K562 treated with DMSO at 1 percent for 12 hours (cell line): ENCODE results near the gene PCDHGC4. TPM values are rescaled to one million over a fixed set of nuclear protein-coding genes. Genes with fewer than 3 reads are reported as not detected.

Source experiments
- total RNA-seq: library from RNA; unstranded; fragments of 300-600 nt; gene quantifications from 2 replicates; pipeline ENCODE4 v1.2.3, GENCODE V29; 2022; ENCODE audit not compliant: insufficient read depth

Gene PCDHGC4
- not detected in 2 replicates for total RNA-seq

GRCh38 chr5:141484641-141485311 lies at the start of gene PCDHGC4:
Gene PCDHGC4 (plus strand): TSS chr5:141485030. CDS start chr5:141485174, 144 bp downstream.

GRCh38 chr5:141475625-141476131 lies 9.2 kb upstream of the PCDHGC4 start, which contains the start of gene PCDHGC3:
Gene PCDHGC3 (plus strand): TSS chr5:141475966. CDS start chr5:141476117, 151 bp downstream.

GRCh38 chr5:141488591-141489561 lies 4.0 kb downstream of the PCDHGC4 start, which contains the start of gene PCDHGC5:
Gene PCDHGC5 (plus strand): TSS chr5:141489081. CDS start chr5:141489241, 160 bp downstream.

Other genes starting within 250 kb of the PCDHGC4 start
- 0.33 TPM in 1 of 2 replicates, not detected in the other for gene PCDHB15, start 239.6 kb upstream of the PCDHGC4 start, total RNA-seq
- not detected in 2 replicates for gene SLC25A2, start 181.0 kb upstream of the PCDHGC4 start, total RNA-seq
- 75.1 and 124 TPM in 2 replicates for gene TAF7, start 164.2 kb upstream of the PCDHGC4 start, total RNA-seq
- 0.19 TPM in 1 of 2 replicates, not detected in the other for gene PCDHGA1, start 154.5 kb upstream of the PCDHGC4 start, total RNA-seq
- 0.79 TPM in 1 of 2 replicates, not detected in the other for gene PCDHGA2, start 146.3 kb upstream of the PCDHGC4 start, total RNA-seq
- 0.30 and 1.1 TPM in 2 replicates for gene PCDHGA3, start 141.2 kb upstream of the PCDHGC4 start, total RNA-seq
- gene PCDHGB1, start 134.9 kb upstream of the PCDHGC4 start, total RNA-seq, result 0.28 TPM in 1 of 2 replicates, not detected in the other
- 1.7 TPM in 1 of 2 replicates, not detected in the other for gene PCDHGA4, start 130.0 kb upstream of the PCDHGC4 start, total RNA-seq
- 0.52 TPM in 1 of 2 replicates, not detected in the other for gene PCDHGB2, start 125.0 kb upstream of the PCDHGC4 start, total RNA-seq
- 0.33 TPM in 1 of 2 replicates, not detected in the other for gene PCDHGA5, start 120.9 kb upstream of the PCDHGC4 start, total RNA-seq
- 1.2 TPM in 1 of 2 replicates, not detected in the other for gene PCDHGB3, start 114.8 kb upstream of the PCDHGC4 start, total RNA-seq
- gene PCDHGA6, start 111.1 kb upstream of the PCDHGC4 start, total RNA-seq, result 0.13 and 0.52 TPM in 2 replicates
- 0.23 TPM in 1 of 2 replicates, not detected in the other for gene PCDHGA7, start 102.3 kb upstream of the PCDHGC4 start, total RNA-seq
- 0.23 TPM in 1 of 2 replicates, not detected in the other for gene PCDHGB4, start 97.3 kb upstream of the PCDHGC4 start, total RNA-seq
- 0.36 and 0.68 TPM in 2 replicates for gene PCDHGA8, start 92.4 kb upstream of the PCDHGC4 start, total RNA-seq
- 0.50 and 0.74 TPM in 2 replicates for gene PCDHGB5, start 87.1 kb upstream of the PCDHGC4 start, total RNA-seq
- gene PCDHGA9, start 82.3 kb upstream of the PCDHGC4 start, total RNA-seq, result 0.39 TPM in 1 of 2 replicates, not detected in the other
- gene PCDHGB6, start 77.0 kb upstream of the PCDHGC4 start, total RNA-seq, result not detected in 2 replicates
- gene PCDHGA10, start 72.0 kb upstream of the PCDHGC4 start, total RNA-seq, result 0.19 TPM in 1 of 2 replicates, not detected in the other
- gene PCDHGB7, start 67.4 kb upstream of the PCDHGC4 start, total RNA-seq, result not detected in 2 replicates
- not detected in 2 replicates for gene PCDHGA11, start 64.0 kb upstream of the PCDHGC4 start, total RNA-seq
- gene PCDHGA12, start 54.5 kb upstream of the PCDHGC4 start, total RNA-seq, result not detected in 2 replicates
- not detected in 2 replicates for gene PCDHGC3, start 9.1 kb upstream of the PCDHGC4 start, total RNA-seq
- gene PCDHGC5, start 4.1 kb downstream of the PCDHGC4 start, total RNA-seq, result not detected in 2 replicates
- 99.4 and 179 TPM in 2 replicates for gene DIAPH1, start 134.0 kb downstream of the PCDHGC4 start, total RNA-seq
- 96.7 and 131 TPM in 2 replicates for gene HDAC3, start 151.8 kb downstream of the PCDHGC4 start, total RNA-seq
- gene RELL2, start 152.0 kb downstream of the PCDHGC4 start, total RNA-seq, result 6.6 and 8.6 TPM in 2 replicates
- gene FCHSD1, start 166.4 kb downstream of the PCDHGC4 start, total RNA-seq, result 6.9 and 18.3 TPM in 2 replicates
- gene ARAP3, start 197.2 kb downstream of the PCDHGC4 start, total RNA-seq, result 8.2 and 16.2 TPM in 2 replicates